ENCODE data around the gene FXR2.
A peak's percentile ranks its signal among the peaks of the same experiment; 100 is the strongest.

The FXR2 gene

GRCh38 chr17:7552621-7553051 is 62.1 kb downstream of the FXR2 start:
- no peak for DNase-seq (ENCODE audit: low read depth in 2 of 2)

DNA sequence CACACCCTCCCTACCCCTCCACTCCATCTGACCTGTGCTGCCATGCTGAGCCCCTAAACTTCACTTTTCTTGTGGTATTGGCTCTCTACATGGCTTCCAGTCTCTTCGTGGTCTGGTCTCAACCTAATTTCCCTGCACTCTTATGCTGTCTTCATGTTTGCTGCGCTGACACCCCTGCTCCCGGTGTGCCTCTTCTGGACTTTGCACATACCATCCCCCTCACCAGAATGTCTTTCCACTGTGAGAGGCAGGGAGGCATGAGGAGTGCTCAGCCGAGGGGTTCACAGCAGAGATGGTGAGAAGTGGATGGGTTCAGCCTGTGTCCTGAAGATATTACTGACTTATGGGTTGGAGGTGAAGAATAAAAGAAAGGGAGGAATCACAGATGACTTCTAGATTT is 63.3 kb downstream of the FXR2 start:
- no peak for DNase-seq (ENCODE audit: low read depth in 2 of 2)

- DNase-seq (ENCODE audit: low read depth in 2 of 2): no peak
Observed at GRCh38 chr17:7550344-7550743, 64.4 kb downstream of the FXR2 start.

DNA sequence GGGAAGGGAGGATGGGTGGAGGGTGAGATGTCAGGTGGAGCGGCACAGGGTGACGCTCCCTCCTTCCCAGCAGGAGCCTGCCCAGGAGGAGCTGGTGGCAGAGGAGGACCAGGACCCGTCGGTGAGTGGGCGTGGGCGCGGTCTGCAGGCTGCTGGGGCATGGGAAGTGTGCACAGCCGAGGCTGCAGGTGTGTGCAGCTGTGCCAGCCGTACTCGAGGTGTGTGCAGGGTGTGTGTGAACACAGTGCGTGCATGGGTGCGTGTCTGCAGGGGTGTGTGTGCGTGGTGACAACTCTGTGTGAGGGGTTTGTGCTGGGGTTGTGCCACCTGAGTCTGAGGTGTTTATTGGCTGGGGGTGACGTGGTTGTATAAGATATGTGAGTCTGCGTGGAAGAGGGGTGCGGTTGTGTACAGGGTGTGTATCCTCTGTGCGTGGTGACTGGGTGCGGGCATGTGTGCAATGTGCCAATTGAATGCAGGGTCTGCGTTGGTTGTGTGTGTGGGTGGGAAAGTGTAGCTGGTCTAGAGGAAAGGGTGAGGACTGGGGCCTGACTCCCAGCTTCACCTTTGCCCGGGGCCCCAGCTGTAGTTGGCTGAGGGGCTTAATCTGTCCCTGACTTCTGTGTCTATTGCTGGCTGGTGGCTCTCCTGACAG is 65.2 kb downstream of the FXR2 start:
- peak; percentile 12 to 36 for DNase-seq (ENCODE audit: low read depth in 2 of 2)

DNA sequence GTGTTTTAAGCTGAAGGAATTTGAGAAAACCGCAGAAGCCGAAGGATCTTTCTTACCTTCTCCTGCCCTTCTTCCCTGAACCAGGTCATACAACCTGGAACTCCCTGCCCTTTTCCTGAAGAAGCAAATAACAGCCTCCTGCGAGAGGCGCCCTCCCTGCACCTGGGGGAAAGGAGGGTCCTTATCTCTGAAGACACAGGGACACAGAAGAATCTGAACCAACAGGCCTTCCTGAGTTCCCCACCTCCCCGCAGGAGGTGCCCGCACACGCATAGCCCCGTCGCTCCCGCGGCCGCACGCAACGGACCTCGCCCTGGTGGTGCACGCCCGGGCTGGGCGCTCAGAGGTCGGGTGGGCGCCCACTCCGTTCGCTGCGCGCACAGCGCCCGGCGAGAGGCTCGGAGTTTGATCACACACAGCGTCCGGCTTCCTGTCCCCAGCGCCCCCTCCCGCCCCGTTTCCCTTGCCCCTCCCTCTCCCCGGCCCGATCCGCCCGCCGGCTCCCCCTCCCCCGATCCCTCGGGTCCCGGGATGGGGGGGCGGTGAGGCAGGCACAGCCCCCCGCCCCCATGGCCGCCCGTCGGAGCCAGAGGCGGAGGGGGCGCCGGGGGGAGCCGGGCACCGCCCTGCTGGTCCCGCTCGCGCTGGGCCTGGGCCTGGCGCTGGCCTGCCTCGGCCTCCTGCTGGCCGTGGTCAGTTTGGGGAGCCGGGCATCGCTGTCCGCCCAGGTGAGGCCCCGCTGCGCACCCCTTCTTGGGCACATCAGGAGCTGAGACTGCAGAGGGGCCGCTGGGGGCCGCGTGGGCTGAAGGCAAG is 65.9 kb downstream of the FXR2 start, which contains the start of gene TNFSF12:
Gene TNFSF12 (plus strand): TSS at position 474 of the 816 bp plus-strand sequence. CDS start 96 bp downstream, at position 570.
- peak in 1 of 2 donors; percentile 45 for DNase-seq (ENCODE audit: low read depth in 2 of 2)

GRCh38 chr17:7544911-7545310 is 69.8 kb downstream of the FXR2 start:
- no peak for DNase-seq (ENCODE audit: low read depth in 2 of 2)

Data from stimulated activated CD4-positive, alpha-beta T cell treated with anti-CD3 and anti-CD28 coated beads, Interleukin-1b, Interleukin-23, amount 100 ng/mL, for 4 hours (primary cell).